Thymus (tissue), 11 donors: ENCODE results near the gene APOH. TPM values are rescaled to one million over a fixed set of nuclear protein-coding genes. Genes with fewer than 3 reads are reported as not detected.

Experiments used
- DNase-seq, 9 donors: peaks; one replicate each; pipeline ENCODE4 v3.0.0-alpha.2; 2013; ENCODE audit warnings: low spot score in 9 of 9, low read depth in 6 of 9, missing footprints in 1 of 9
- H3K27ac ChIP-seq, 2 donors: one replicate each; pipeline ENCODE4 v1.5.1; 2013; ENCODE audit warnings: control low read depth in 1 of 2, low read depth in 1 of 2, low read length in 1 of 2, mild to moderate bottlenecking in 1 of 2, moderate library complexity in 1 of 2
- H3K27me3 ChIP-seq, 2 donors: one replicate each; pipeline ENCODE4 v1.5.1; 2013; ENCODE audit warnings: low read length in 1 of 2; ENCODE audit not compliant: control insufficient read depth in 2 of 2, insufficient read depth in 1 of 2
- H3K36me3 ChIP-seq, 2 donors: one replicate each; pipeline ENCODE4 v1.5.1; 2013; ENCODE audit warnings: low read length in 1 of 2, mild to moderate bottlenecking in 1 of 2, moderate library complexity in 1 of 2; ENCODE audit not compliant: control insufficient read depth in 2 of 2, insufficient read depth in 2 of 2
- H3K4me1 ChIP-seq, 2 donors: one replicate each; pipeline ENCODE4 v1.5.1; 2013; ENCODE audit warnings: low read length in 2 of 2; ENCODE audit not compliant: control insufficient read depth in 2 of 2, insufficient read depth in 2 of 2
- H3K4me3 ChIP-seq, 2 donors: one replicate each; pipeline ENCODE4 v1.5.1; 2013; ENCODE audit warnings: low read length in 2 of 2, control low read depth in 1 of 2, mild to moderate bottlenecking in 1 of 2
- H3K9me3 ChIP-seq, 2 donors: one replicate each; pipeline ENCODE4 v1.5.1; 2013; ENCODE audit warnings: low read length in 1 of 2, mild to moderate bottlenecking in 1 of 2; ENCODE audit not compliant: control insufficient read depth in 2 of 2, insufficient read depth in 1 of 2
- WGBS: extraction: QIAGEN DNeasy Blood & Tissue Kit; methylation state at CpG from one replicate; pipeline ENCODE4 v1.1.7; 2013; 5-methylcytosine and 5-hydroxymethylcytosine counted together
- polyA plus RNA-seq: library from polyadenylated mRNA; stranded (reverse); fragments of 200-250 nt; gene quantifications from one replicate; pipeline ENCODE4 v1.2.3, GENCODE V29; 2013
- total RNA-seq: library from RNA; stranded (reverse); fragments of 120-200 nt; gene quantifications from one replicate; pipeline ENCODE4 v1.2.4, GENCODE V29; 2013
- donor health status: healthy.

The APOH gene
- total and polyA plus RNA-seq, 2 donors, result 0.18 to 0.33 TPM

DNA sequence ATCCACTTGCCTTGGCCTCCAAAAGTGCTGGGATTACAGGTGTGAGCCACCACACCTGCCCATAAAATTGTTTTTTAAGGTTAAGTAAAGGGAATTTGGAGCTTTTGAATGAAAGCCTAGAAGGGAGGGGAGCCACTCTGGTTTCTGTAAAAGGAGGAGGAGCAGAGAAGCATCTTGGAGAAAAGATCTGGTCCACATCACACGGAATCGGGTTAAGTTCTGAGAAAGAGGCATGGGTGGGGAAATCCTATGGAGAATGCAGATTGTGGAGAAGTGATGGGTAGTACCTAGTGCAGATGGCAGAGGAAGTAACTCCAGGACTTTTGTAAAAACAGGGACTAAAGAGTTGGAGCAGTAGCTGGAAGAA, 19.0 kb downstream of the APOH start:
- over 99% methylated on average over 2 of the region's 2 CpGs for WGBS
- no peak overlapping the region for H3K4me3 ChIP-seq
- DNase-seq, result no peak
- H3K27me3 ChIP-seq, result no peaks in the 10 kb centered on the region
- H3K4me1 ChIP-seq, result no peaks in the 10 kb centered on the region
- H3K27ac ChIP-seq, result no peak overlapping the region
- H3K9me3 ChIP-seq, result no peaks in the 10 kb centered on the region
- H3K36me3 ChIP-seq, result no peaks in the 10 kb centered on the region

DNA sequence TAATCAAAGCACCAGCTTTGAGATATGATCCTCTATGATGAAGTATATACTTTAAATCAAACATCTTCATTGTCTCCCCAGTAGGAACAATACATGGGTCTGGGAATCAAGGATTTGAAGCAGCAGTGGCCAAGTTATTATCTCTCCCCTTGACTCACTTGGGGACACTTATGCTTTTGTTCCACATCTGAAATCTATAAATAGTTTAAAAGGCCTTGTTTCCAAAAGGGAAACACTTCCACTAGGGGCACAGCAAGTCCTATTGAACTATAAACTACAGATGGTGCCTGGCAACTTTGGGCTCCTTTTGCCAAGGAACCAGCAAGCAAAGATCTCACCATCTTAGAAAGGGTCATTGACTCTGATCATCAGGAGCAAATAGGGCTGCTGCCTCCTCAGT, 21.3 kb downstream of the APOH start:
- Histone ChIP-seq H3K4me1 (no peaks in the 10 kb centered on the region), H3K36me3 (no peaks in the 10 kb centered on the region), H3K4me3 (no peak overlapping the region), H3K9me3 (peaks cover 0 to 7% of the 10 kb centered on the region in 2 donors), H3K27me3 (peaks cover 0 to 2% of the 10 kb centered on the region in 2 donors), H3K27ac (no peak overlapping the region)
- no peak for DNase-seq

DNA sequence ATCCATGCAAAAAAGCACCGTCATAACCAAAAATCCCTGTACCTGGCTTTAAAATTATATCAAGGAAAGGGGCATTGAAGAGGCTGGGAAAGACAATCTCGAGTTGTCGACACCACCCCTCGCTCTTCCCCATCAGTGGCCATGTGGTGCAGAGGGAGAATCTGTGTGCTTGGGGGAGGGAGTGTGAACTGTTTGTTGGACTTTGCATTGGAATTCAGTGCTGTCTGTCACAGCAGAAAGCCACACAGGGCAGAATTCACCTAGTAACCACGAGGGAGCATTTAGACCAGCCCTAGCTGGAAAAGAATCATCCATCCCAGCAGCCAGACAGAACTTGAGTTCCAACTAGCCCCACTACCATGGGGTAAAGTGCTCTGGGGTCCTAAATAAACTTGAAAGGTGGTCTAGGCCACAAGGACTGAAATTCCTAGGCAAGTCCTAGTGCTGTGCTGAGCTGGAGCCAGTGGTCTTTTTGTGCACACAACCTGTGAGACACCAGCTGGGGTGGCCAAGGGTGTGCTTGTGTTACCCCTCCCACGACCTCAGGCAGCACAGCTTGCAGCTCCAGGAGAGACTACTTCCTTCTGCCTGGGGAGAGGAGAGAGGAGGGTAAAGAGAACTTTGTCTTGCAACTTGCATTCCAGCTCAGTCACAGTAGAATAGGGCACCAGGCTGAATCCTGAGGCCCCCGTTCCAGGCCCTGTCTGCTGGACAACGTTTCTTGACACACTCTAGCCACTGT, 25.8 kb downstream of the APOH start:
- peaks cover 0 to 7% of the 10 kb centered on the region in 2 donors for H3K9me3 ChIP-seq
- no peaks in the 10 kb centered on the region for H3K36me3 ChIP-seq
- no peak for DNase-seq
- H3K27me3 ChIP-seq, result peaks cover 0 to 2% of the 10 kb centered on the region in 2 donors
- WGBS, result 93% methylated on average over 8 of the region's 8 CpGs
- H3K4me1 ChIP-seq, result peaks cover 0 to 11% of the 10 kb centered on the region in 2 donors
- no peak overlapping the region for H3K27ac ChIP-seq
- H3K4me3 ChIP-seq, result no peak overlapping the region

DNA sequence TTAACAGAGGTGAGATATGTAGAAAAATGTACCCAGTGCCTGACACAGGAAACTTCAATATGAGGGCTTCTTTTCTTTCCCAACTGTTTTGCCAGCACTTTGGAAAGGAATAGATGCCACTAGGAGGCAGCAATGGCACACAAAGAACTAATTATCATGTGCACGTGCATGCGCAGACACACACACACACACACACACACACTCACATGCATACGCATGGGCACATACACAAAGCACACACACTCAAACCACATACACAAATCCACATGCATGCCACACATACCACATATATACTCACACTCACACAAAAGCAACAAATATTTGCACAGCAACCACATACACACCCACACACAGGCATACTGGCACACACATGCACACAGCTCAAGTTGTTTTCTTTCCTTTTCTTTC, 28.5 kb downstream of the APOH start:
- H3K4me1 ChIP-seq, result peaks cover 0 to 11% of the 10 kb centered on the region in 2 donors
- peaks cover 0 to 2% of the 10 kb centered on the region in 2 donors for H3K27me3 ChIP-seq
- no peak overlapping the region for H3K27ac ChIP-seq
- H3K36me3 ChIP-seq, result no peaks in the 10 kb centered on the region
- peak in 8 of 9 donors; percentile 18 to 75 (median 46) for DNase-seq
- peaks cover 0 to 7% of the 10 kb centered on the region in 2 donors for H3K9me3 ChIP-seq
- 9% methylated on average over 3 of the region's 3 CpGs for WGBS
- no peak overlapping the region for H3K4me3 ChIP-seq

DNA sequence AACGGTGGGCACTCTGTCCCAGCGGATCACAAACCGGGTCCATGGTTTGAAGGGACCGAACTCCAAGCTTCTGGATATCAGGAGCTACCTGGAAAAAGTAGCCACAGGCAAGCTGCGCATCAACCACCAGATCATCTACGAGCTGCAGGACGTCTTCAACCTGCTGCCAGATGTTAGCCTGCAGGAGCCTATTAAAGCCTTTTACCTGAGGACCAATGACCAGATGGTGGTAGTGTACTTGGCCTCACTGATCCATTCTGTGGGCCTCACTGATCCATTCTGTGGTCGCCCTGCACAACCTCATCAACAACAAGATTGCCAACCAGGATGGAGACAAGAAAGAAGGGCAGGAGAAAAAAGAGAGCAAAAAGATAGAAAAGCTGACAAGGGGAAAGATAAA, 31.0 kb downstream of the APOH start:
- Histone ChIP-seq H3K9me3 (no peaks in the 10 kb centered on the region), H3K4me1 (peaks cover 0 to 11% of the 10 kb centered on the region in 2 donors), H3K27ac (no peak overlapping the region), H3K4me3 (no peak overlapping the region), H3K36me3 (no peaks in the 10 kb centered on the region), H3K27me3 (peaks cover 0 to under 1% of the 10 kb centered on the region in 2 donors)
- 97% methylated on average over 8 of the region's 8 CpGs for WGBS
- no peak for DNase-seq

DNA sequence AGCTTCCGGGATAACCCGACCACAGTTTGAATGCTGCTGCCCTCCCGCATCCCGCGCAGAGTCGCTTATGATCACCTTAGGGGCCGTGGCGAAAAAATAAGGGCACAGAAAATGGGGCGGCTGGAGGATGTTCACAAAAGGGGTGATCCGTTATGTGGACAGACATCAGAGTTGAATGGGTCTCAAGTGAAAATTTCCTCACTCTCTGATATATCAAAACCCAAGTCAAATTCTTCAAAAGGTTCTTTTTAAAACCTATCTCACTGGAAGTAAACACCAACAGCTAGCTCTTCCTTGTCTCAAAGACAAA, 36.9 kb downstream of the APOH start:
- Histone ChIP-seq H3K9me3 (no peaks in the 10 kb centered on the region), H3K27me3 (no peaks in the 10 kb centered on the region), H3K27ac (peak overlapping the region; percentile 36 to 64), H3K36me3 (no peaks in the 10 kb centered on the region), H3K4me1 (peaks cover 7 to 16% of the 10 kb centered on the region in 2 donors), H3K4me3 (peak overlapping the region; percentile 55 to 82)
- no peak for DNase-seq
- WGBS, result 6% methylated on average over 10 of the region's 10 CpGs

DNA sequence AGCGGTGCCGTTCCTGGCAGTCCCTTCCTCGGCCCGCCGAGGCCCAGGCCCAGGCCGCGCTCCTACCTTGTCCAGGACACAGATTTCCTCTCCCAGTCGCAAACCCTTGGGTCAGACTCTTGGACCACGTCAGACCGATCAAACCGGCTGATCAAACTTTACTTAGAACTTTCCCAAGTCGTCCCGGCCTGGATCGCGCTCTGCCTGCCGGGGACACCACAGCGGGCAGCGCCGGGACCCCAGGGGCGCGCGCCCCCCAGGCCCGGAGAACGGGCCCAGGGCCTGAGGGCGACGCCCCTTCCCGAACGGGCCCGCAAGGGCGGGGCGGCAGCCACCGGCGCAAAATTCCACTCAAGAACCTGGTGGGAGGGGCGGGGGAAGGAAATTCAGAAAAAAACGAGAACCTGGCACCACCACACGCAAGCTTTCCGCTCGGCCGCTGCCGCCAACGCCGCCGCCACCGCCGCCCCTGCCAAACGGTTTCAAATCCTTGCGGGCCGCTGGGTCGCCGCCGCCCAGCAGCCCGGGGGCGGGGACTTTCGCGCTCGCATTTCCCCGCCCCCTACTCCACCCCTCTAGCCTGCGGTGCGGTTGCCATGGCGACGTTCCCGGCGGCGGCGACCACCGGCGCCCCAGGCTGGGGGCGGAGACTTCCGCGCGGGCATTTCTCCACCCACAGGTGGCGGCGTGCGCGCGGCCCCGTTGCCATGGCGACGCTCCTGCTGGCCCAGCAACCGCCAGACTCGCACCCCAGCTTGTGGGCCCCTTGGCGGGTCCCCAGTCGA, 37.4 kb downstream of the APOH start, which contains the start of gene CEP112:
Gene CEP112, minus strand, starts transcription at position 541 of the 785 bp plus-strand sequence.
- peak within 1 kb of the TSS; percentile 55 to 82 for H3K4me3 ChIP-seq
- H3K4me1 ChIP-seq, result peaks cover 7 to 16% of the 10 kb centered on the region in 2 donors
- DNase-seq, result peak; percentile 67 to 95 (median 89)
- H3K27me3 ChIP-seq, result no peaks in the 10 kb centered on the region
- no peaks in the 10 kb centered on the region for H3K9me3 ChIP-seq
- H3K27ac ChIP-seq, result peak within 1 kb of the TSS; percentile 58 to 64
- under 1% methylated on average over 83 of the region's 83 CpGs for WGBS
- H3K36me3 ChIP-seq, result no peaks in the 10 kb centered on the region

DNA sequence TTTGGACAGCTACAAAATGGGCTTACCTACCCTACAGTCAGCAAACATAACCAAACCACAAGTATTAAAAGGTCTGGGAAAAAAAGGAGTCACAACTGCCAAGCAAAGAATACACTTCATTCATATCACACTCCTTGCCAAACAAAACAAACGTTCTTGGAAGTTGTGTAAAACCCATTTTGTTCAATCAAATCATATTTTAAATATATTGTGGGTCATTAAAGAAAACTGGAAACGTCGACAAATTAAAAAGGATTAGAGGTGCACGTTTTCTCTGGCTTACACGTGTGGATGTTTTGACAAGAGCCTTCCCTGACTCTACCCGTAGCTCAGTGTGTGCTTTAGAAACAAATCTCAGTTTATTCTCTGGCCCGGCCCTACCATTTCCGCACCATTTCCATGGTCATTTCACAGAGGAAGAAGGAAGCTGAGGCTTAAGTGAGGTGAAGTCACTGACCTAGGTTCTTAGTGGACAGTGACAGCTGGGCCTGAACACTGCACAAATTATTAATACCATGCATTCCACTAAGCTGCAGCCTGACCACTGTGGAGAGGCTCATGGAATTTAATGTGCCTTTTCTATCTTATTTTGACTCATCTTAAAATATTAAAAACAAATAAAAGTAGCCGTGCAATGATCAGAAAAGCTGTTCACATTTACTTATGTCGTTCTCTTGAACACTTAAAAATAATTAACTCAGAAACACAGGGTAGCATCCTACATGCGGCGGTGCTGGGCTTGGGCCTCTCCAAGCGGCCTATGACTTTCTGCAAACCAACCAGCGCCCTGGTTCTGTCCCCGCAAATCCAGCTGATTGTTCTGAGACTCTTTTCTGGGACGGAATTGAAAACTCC, 38.2 kb downstream of the APOH start:
- Histone ChIP-seq H3K27me3 (no peaks in the 10 kb centered on the region), H3K9me3 (no peaks in the 10 kb centered on the region), H3K4me1 (peaks cover 7 to 16% of the 10 kb centered on the region in 2 donors), H3K36me3 (no peaks in the 10 kb centered on the region), H3K4me3 (peak overlapping the region; percentile 55 to 82), H3K27ac (peak overlapping the region; percentile 12 to 58)
- no peak for DNase-seq
- 65% methylated on average over 16 of the region's 16 CpGs for WGBS
